ENCODE results near the gene SLC12A5.

GRCh38 chr20:45994761-45995493, 34.1 kb upstream of the SLC12A5 start:
- no peak for TF ChIP-seq CTCF (IDR thresholded peaks at IDR 0.05 in 4 of 5, conservative IDR thresholded peaks at IDR 0.05 in 1 of 5)
- no peak for TF ChIP-seq POLR2A (IDR thresholded peaks at IDR 0.05)

Data from gastrocnemius medialis (tissue), 4 donors.